Measurements from ENCODE around the gene SFT2D1.

Gene SFT2D1

DNA sequence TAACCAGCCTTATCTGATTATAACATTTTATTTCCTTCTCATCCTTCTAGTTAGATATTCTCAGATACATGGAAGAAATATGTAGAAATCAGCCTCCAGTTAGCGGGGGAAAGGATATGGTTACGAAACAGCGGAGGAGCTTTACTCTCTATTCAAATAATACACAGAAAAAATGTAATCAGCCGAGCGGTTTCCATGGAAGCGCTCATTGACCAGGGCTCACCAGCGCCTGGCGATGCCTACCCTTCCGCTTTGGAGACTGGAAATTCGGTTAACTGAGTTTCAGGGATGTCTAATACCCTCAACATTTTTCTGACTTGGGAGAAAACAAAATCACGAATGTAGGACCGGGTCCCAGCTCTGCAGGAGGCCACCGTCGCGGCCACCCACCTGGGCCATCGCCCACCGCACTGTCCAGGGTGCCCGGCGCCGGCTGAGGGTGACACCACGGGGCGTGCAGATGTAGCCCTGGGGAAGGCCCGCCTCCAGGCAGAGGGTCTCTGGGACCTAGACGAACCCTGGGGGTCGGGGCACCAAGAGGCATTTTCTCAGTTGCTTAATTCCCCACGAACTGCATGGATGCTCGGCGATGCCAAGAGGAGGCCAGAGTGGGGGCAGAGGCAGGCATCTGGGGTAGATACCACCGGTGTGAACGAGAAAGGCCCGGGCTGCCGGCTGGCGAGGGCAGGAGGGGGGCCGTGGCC lies 35.8 kb downstream of the SFT2D1 start:
- H3K4me2 ChIP-seq (ENCODE audit: low read depth, low read length, poor library complexity, severe bottlenecking): no peak overlapping the region
- no peaks in the 10 kb centered on the region for H3F3A ChIP-seq (ENCODE audit: low read depth)
- H4K20me1 ChIP-seq (ENCODE audit: insufficient read depth, low read length, poor library complexity, severe bottlenecking): no peaks in the 10 kb centered on the region
- no peak overlapping the region for H3K9ac ChIP-seq (ENCODE audit: low read depth, low read length, poor library complexity, severe bottlenecking)
- no peak overlapping the region for H3K4me3 ChIP-seq (ENCODE audit: low read length, poor library complexity, severe bottlenecking)
- no peaks in the 10 kb centered on the region for H3K79me2 ChIP-seq (ENCODE audit: insufficient read depth, low read length)
- no peaks in the 10 kb centered on the region for H3K9me2 ChIP-seq (replicated peaks; ENCODE audit: low read depth, low read length)
- no peaks in the 10 kb centered on the region for H3K9me3 ChIP-seq (ENCODE audit: insufficient read depth, low read depth, low read length)
- H3K4me1 ChIP-seq (ENCODE audit: insufficient read depth, low read length, poor library complexity, severe bottlenecking): no peaks in the 10 kb centered on the region
- H3K27me3 ChIP-seq (ENCODE audit: insufficient read depth, low read length, poor library complexity, severe bottlenecking): no peaks in the 10 kb centered on the region
- H3K36me3 ChIP-seq (ENCODE audit: insufficient read depth, low read length): no peaks in the 10 kb centered on the region
- no peak for TF ChIP-seq EZH2phosphoT487 (IDR thresholded peaks at IDR 0.05; ENCODE audit: borderline replicate concordance)
- TF ChIP-seq, protein P1, sequence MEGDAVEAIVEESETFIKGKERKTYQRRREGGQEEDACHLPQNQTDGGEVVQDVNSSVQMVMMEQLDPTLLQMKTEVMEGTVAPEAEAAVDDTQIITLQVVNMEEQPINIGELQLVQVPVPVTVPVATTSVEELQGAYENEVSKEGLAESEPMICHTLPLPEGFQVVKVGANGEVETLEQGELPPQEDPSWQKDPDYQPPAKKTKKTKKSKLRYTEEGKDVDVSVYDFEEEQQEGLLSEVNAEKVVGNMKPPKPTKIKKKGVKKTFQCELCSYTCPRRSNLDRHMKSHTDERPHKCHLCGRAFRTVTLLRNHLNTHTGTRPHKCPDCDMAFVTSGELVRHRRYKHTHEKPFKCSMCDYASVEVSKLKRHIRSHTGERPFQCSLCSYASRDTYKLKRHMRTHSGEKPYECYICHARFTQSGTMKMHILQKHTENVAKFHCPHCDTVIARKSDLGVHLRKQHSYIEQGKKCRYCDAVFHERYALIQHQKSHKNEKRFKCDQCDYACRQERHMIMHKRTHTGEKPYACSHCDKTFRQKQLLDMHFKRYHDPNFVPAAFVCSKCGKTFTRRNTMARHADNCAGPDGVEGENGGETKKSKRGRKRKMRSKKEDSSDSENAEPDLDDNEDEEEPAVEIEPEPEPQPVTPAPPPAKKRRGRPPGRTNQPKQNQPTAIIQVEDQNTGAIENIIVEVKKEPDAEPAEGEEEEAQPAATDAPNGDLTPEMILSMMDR (conservative IDR thresholded peaks at IDR 0.05; ENCODE audit: low read length): no peak
- no peak overlapping the region for H2AFZ ChIP-seq (ENCODE audit: low read length)

DNA sequence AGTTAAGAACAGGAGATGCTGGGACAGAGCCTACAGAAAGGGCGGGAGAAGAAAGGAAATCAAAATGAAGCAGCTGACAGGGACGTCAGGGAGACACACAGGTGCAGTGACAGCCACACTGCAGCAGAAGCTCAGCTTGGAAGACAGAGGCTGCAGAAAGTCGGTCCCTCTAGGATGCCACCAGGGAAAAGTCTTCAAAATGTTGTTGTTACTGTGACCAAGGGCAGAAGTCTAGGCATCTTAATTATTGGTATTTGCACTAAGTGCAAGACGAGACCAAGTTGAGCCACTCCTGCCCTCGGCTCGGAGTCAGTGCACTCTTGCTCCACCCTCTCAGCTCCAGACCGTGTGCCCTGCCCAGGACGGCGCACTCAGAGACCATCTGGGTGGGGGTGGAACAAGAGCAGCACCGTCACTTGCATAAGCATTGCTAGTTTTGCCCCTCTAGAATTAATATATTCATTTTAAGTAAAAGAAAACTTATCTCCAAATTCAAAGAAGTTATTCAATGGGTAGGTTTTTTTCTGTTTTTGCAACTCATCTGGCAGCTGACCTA lies 36.7 kb downstream of the SFT2D1 start:
- Histone ChIP-seq H2AFZ (ENCODE audit: low read length) (no peak overlapping the region), H3K27me3 (ENCODE audit: insufficient read depth, low read length, poor library complexity, severe bottlenecking) (no peaks in the 10 kb centered on the region), H3K4me2 (ENCODE audit: low read depth, low read length, poor library complexity, severe bottlenecking) (no peak overlapping the region), H3K9ac (ENCODE audit: low read depth, low read length, poor library complexity, severe bottlenecking) (no peak overlapping the region), H3K79me2 (ENCODE audit: insufficient read depth, low read length) (no peaks in the 10 kb centered on the region), H3F3A (ENCODE audit: low read depth) (no peaks in the 10 kb centered on the region), H4K20me1 (ENCODE audit: insufficient read depth, low read length, poor library complexity, severe bottlenecking) (no peaks in the 10 kb centered on the region), H3K4me1 (ENCODE audit: insufficient read depth, low read length, poor library complexity, severe bottlenecking) (no peaks in the 10 kb centered on the region), H3K4me3 (ENCODE audit: low read length, poor library complexity, severe bottlenecking) (no peak overlapping the region), H3K36me3 (ENCODE audit: insufficient read depth, low read length) (no peaks in the 10 kb centered on the region), H3K9me3 (ENCODE audit: insufficient read depth, low read depth, low read length) (no peaks in the 10 kb centered on the region), H3K9me2 (replicated peaks; ENCODE audit: low read depth, low read length) (no peaks in the 10 kb centered on the region)
- TF ChIP-seq EZH2phosphoT487 (IDR thresholded peaks at IDR 0.05; ENCODE audit: borderline replicate concordance): no peak
- TF ChIP-seq, protein P1 (conservative IDR thresholded peaks at IDR 0.05; ENCODE audit: low read length): no peak

DNA sequence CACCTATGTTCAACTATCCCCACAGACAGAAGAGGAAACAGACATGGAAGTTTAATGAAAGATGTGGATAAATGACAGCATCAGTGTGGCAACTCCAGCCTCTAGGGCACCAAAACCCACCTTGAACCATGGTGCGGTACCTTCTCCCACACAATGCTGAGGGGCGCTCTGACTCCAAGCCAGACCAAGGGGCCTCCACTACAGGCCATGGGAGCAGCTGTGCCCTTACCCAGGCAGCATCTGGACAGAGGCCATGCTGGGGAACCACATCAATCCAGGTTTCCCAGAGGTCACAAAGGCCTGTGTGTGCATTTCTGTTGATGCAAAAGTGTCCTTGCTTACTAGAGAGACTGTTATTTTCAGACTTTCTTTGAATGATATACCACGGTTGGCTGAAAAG lies 38.2 kb downstream of the SFT2D1 start:
- no peak for TF ChIP-seq EZH2phosphoT487 (IDR thresholded peaks at IDR 0.05; ENCODE audit: borderline replicate concordance)
- TF ChIP-seq, protein P1 (conservative IDR thresholded peaks at IDR 0.05; ENCODE audit: low read length): no peak
- Histone ChIP-seq H3K4me1 (ENCODE audit: insufficient read depth, low read length, poor library complexity, severe bottlenecking) (no peaks in the 10 kb centered on the region), H3K9me3 (ENCODE audit: insufficient read depth, low read depth, low read length) (no peaks in the 10 kb centered on the region), H3F3A (ENCODE audit: low read depth) (no peaks in the 10 kb centered on the region), H4K20me1 (ENCODE audit: insufficient read depth, low read length, poor library complexity, severe bottlenecking) (no peaks in the 10 kb centered on the region), H3K36me3 (ENCODE audit: insufficient read depth, low read length) (no peaks in the 10 kb centered on the region), H3K9ac (ENCODE audit: low read depth, low read length, poor library complexity, severe bottlenecking) (no peak overlapping the region), H3K4me2 (ENCODE audit: low read depth, low read length, poor library complexity, severe bottlenecking) (no peak overlapping the region), H2AFZ (ENCODE audit: low read length) (no peak overlapping the region), H3K9me2 (replicated peaks; ENCODE audit: low read depth, low read length) (no peaks in the 10 kb centered on the region), H3K4me3 (ENCODE audit: low read length, poor library complexity, severe bottlenecking) (no peak overlapping the region), H3K79me2 (ENCODE audit: insufficient read depth, low read length) (no peaks in the 10 kb centered on the region), H3K27me3 (ENCODE audit: insufficient read depth, low read length, poor library complexity, severe bottlenecking) (no peaks in the 10 kb centered on the region)
